LHCN-M2 (cell line): ENCODE measurements around the gene PLCH1. TPM values are rescaled to one million over a fixed set of nuclear protein-coding genes. Genes with fewer than 3 reads are reported as not detected.

Source experiments
- DNase-seq: peaks from one replicate; pipeline ENCODE4 v3.0.0-alpha.2; 2012; ENCODE audit warnings: low read depth
- polyA plus RNA-seq: library from polyadenylated mRNA; unstranded; fragments of >200 nt; gene quantifications from one replicate; pipeline ENCODE4 v1.2.1, GENCODE V29; 2012; ENCODE audit warnings: missing spikeins
- total RNA-seq: library from RNA; depleted of rRNA; stranded (reverse); fragments of >200 nt; gene quantifications from 2 replicates; pipeline ENCODE4 v1.2.3, GENCODE V29; 2014; rRNA removed

Gene PLCH1
- total RNA-seq: not detected in 2 replicates
- not detected for polyA plus RNA-seq

- DNase-seq: peak; percentile 26
These were observed at the start of gene PLCH1 for GRCh38 chr3:155744626-155745324. Gene PLCH1, minus strand, starts transcription at chr3:155745071. Its CDS starts 40,847 bp downstream, at chr3:155704224.

GRCh38 chr3:155792532-155792931 is 47.7 kb upstream of the PLCH1 start:
- DNase-seq: no peak

DNA sequence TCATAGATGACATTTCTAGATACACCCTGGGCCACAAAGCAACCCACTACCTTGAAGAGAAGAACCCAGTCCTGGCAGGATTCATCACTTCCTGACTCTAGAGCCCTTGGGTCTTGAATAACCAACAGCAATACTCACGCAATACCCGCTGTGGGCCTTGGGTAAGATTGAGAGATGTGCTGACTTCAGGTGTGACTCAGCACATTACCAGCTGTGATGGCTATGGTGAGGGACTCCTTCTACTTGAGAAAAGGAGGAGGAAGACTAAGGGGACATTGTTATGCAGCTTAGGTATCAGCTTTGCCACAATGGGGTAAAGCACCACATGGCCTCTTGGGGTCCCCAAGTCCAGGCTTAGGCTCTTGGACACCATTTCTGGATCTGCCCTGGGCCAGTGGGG is 46.3 kb upstream of the PLCH1 start:
- DNase-seq: peak; percentile 28

- no peak for DNase-seq
These were observed 45.5 kb upstream of the PLCH1 start for GRCh38 chr3:155790272-155790925.

- DNase-seq: no peak
These were observed 40.9 kb upstream of the PLCH1 start for GRCh38 chr3:155785662-155786295.

DNA sequence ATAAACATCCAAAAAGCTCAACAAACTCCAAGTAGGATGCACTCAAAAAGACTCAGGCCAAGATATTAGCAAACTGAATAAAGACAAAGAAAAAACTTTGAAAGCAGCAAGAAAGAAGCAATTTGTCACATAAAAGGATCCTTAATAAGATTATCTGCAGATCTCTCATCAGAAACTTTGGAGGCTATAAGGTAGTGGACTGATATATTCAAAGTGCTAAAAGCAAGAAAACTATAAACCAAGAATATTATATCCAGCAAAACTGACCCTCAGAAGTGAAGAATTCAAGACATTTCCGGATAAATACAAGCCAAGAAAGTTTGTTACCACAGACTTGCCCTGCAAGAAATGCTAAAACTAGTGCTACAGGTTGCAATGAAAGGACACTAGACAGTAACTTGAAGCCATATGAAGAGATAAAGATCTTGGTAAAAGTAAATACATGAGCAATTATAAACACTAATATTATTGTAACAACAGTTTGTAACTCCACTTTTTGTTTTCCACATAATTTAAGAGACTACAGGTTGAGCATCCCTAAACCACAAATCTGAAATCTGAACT is 37.6 kb upstream of the PLCH1 start:
- DNase-seq: no peak

- DNase-seq: no peak
These were observed 35.4 kb upstream of the PLCH1 start for GRCh38 chr3:155780291-155780690.

- no peak for DNase-seq
These were observed 33.6 kb upstream of the PLCH1 start for GRCh38 chr3:155778462-155778861.

GRCh38 chr3:155772801-155773200 is 27.9 kb upstream of the PLCH1 start:
- DNase-seq: no peak

DNA sequence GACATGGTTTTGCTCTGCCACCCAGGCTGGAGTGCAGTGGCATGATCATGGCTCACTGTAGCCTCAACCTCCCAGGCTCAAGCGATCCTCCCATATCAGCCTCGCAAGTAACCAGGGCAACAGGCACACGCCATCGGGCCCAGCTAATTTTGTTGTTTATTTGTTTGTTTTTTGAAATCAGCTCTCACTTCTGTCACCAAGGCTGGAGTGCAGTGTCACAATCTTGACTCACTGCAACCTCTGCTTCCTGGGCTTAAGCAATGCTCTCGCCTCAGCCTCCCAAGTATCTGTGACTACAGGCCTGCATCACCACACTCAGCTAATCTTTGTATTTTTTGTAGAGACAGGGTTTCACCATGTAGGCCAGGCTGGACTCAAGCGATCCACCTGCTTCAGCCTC is 26.3 kb upstream of the PLCH1 start:
- DNase-seq: no peak

GRCh38 chr3:155766206-155766605 is 21.3 kb upstream of the PLCH1 start:
- DNase-seq: no peak

DNA sequence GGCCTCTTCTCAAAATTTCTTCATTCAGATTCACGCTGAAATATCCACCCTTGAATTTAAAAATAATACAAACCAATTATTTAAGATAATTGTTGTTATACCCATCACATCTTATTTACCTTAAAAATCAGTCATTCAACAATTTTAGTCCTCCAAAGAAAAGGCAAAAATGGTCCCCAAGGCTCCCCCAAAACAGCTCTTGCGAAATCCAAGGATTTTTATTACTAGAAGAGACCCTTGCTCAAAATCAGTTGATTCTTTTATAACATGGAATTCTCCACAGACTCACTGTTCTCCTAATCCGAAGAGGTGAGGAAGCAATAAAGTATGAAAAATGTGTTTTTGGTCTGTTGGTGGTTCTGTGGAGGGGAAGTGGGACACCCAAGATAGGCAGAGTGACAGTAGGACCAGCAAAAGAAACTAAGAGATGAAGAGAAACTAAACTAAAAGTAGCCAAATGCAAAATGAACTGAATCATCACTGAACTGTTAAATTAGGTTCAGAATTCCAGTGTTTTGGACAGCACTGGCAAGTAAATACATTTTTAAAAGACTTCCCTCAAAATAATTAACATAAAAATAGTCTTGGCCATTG is 19.1 kb upstream of the PLCH1 start:
- no peak for DNase-seq

- no peak for DNase-seq
These were observed 15.8 kb upstream of the PLCH1 start for GRCh38 chr3:155760653-155761052.

DNA sequence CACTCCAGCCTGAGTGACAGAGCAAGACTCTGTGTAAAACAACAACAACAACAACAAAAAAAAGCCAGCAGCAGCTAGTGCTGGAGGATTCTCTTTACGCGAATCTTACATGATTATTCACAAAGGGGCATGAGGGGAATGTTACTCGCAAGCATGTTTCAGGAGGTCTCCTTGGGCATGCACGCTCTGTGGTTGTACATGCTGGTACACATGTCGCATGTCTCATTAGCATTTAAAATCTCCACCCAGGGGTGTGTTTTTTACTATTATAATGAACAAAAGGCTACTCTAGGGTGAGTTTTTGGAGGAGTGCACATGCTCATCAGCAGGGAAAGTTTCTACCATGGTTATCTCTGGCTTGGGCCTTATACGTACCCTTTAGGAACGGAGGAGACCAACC is 12.7 kb upstream of the PLCH1 start:
- no peak for DNase-seq

- peak; percentile 41 for DNase-seq
These were observed 8.3 kb upstream of the PLCH1 start for GRCh38 chr3:155753038-155753639.

DNA sequence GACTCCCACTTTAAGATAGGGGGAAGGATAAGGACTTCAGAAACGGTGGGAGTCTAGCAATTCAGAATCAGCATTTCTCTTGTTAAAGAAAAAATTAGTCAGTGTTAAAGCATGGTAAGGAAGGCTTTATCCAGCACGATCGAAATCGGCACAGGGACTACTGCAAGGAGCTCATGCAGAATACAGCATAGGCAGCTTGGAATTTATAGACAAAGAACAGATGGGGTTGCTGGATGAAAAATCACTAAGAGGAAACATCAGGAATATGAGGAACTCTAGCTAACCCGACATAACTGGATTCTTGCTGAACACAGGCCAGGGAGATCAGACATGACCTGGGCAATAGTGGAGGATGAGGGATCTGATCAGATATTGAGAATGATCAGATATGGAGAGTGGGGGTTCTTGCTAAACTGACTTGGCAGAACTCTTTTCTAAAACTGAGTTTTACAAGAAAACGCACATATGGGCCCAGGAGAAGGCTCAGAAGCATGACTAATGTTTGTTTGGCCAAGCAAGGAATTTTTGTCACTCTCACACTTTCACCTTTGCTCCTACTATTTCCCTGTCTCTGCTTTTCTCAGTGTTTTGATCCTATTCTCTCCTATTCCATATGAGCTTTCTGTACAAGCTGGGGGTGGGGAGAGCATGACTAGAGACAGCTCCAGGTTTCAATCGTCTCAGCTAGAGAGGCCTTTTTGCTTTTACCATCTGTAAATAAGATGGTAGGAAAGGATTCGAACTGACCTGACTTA is 3.9 kb upstream of the PLCH1 start:
- DNase-seq: no peak

- no peak for DNase-seq
These were observed 3.0 kb upstream of the PLCH1 start for GRCh38 chr3:155747946-155748290.

DNA sequence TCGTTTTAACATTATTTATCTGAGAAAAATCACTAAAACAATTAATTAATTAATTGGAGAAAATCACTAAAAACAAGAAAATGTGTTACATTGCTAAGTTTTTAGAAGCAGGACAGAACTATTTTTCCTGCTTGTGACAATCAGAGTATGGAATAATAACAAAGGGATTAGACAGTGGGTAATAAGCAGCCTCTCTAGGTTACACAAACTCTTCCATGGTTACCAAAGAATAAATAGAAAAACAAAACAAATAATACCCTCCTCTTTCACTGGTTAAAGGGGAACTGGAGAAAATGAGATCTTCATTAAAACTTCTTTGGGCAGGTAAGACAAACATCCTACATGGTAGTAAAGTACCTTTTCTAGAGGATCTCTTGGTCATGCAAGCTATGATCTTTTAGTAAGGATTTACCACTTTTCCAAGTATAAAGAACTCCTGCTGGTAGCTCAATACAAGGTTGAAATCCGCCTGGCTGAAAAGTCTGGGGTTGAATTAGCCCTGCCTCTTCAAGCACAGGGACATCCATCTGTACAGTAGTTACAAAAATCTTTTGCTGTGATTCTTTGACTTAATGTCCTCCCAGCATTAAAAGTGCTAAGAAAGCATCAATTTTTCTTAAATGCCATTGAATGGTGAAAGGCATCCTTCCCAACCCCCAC is 2.5 kb upstream of the PLCH1 start:
- no peak for DNase-seq

DNA sequence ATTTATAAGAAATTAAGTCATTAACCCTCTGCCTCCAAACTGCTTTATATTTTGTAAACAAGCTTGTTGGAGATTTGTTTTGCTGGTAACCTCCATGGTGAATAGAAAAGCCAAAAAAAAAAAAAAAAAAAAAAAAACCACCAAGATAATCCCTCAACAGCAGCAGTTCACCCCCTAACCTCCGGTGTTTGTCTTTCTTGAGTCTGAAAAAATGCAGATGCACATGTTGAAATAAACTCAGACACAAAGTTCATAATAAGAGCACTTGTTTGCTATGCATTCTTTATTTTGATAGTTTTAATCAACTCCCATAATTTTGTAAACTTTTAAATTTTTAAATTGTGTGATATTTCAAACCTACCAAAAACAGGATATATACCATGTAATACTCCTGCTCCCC is 1.8 kb upstream of the PLCH1 start:
- no peak for DNase-seq

- DNase-seq: no peak
These were observed 1.1 kb upstream of the PLCH1 start for GRCh38 chr3:155745795-155746550.
